Stimulated activated CD4-positive, alpha-beta T cell treated with anti-CD3 and anti-CD28 coated beads, Interleukin-1b, Interleukin-23, amount 100 ng/mL, for 48 hours (primary cell): ENCODE data around the gene TSNAX.

Experiments
- DNase-seq: peaks from one replicate; pipeline ENCODE4 v3.0.0-alpha.2; 2020

TSNAX gene

GRCh38 chr1:231519166-231519565 is 9.3 kb upstream of the TSNAX start:
- DNase-seq: no peak

- DNase-seq: no peak
These were observed 6.4 kb upstream of the TSNAX start for GRCh38 chr1:231522038-231522437.

GRCh38 chr1:231522931-231523642 is 5.4 kb upstream of the TSNAX start:
- DNase-seq: no peak

GRCh38 chr1:231523816-231524215 is 4.7 kb upstream of the TSNAX start:
- DNase-seq: no peak

- no peak for DNase-seq
These were observed 1.9 kb upstream of the TSNAX start for GRCh38 chr1:231526536-231526935.

- no peak for DNase-seq
These were observed 790 bp upstream of the TSNAX start for GRCh38 chr1:231527586-231528171.

GRCh38 chr1:231533240-231533639 is 4.8 kb downstream of the TSNAX start:
- no peak for DNase-seq

GRCh38 chr1:231534703-231535159 is 6.3 kb downstream of the TSNAX start:
- no peak for DNase-seq

GRCh38 chr1:231536099-231536498 is 7.6 kb downstream of the TSNAX start:
- DNase-seq: no peak

- DNase-seq: no peak
These were observed 12.4 kb downstream of the TSNAX start for GRCh38 chr1:231540847-231541246.

GRCh38 chr1:231541842-231542241 is 13.4 kb downstream of the TSNAX start:
- DNase-seq: no peak

GRCh38 chr1:231544943-231545592 is 16.6 kb downstream of the TSNAX start:
- DNase-seq: no peak

GRCh38 chr1:231546693-231547092 is 18.2 kb downstream of the TSNAX start:
- DNase-seq: no peak

- DNase-seq: no peak
These were observed 21.4 kb downstream of the TSNAX start for GRCh38 chr1:231549733-231550447.

- no peak for DNase-seq
These were observed 21.9 kb downstream of the TSNAX start for GRCh38 chr1:231550448-231550781.

GRCh38 chr1:231553320-231553719 is 24.9 kb downstream of the TSNAX start:
- no peak for DNase-seq

- no peak for DNase-seq
These were observed 26.5 kb downstream of the TSNAX start for GRCh38 chr1:231554969-231555368.

GRCh38 chr1:231557411-231557810 is 28.9 kb downstream of the TSNAX start:
- no peak for DNase-seq

GRCh38 chr1:231557898-231558707 is 29.6 kb downstream of the TSNAX start:
- no peak for DNase-seq

GRCh38 chr1:231558708-231559185 is 30.3 kb downstream of the TSNAX start:
- no peak for DNase-seq

- DNase-seq: no peak
These were observed 33.3 kb downstream of the TSNAX start for GRCh38 chr1:231561647-231562383.

GRCh38 chr1:231563247-231563646 is 34.8 kb downstream of the TSNAX start:
- DNase-seq: no peak
